Renal cortical epithelial cell (primary cell): Measurements from ENCODE around the gene AFAP1. TPM values are rescaled to one million over a fixed set of nuclear protein-coding genes. Genes with fewer than 3 reads are reported as not detected.

ENCODE experiments used
- DNase-seq: peaks from one replicate; pipeline ENCODE4 v3.0.0-alpha.2; 2011; ENCODE audit warnings: low read depth
- total RNA-seq: library from RNA; depleted of rRNA; stranded (reverse); fragments of >200 nt; gene quantifications from 2 replicates; pipeline ENCODE4 v1.2.3, GENCODE V29; 2014

AFAP1 gene
- total RNA-seq, 1 donor from 2014 or later = 27.2 TPM

DNA sequence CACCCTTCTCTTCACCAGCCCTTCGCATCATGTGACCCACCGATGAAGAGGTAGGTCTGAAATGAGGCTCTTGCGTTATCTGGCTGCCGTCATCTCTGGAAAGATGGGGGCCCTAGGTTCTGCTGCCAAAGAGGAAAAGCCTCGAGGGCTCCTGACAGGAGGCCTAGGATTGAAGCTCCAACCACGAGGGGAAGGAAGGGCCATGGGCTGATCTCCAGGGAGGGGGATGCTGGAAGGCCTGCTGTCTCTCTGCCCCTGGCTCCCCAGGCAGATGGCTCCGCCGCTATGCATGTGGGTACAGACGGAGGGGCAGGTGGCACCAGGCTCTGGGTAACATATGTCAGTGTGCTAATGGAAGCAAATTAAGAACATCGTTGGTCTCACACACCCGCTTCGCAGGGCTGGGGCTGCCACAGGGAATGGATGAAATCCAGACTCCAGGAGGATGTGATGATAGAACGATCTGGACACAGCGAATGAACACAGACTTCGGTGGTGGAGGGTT is 44.9 kb downstream of the AFAP1 start:
- no peak for DNase-seq

DNA sequence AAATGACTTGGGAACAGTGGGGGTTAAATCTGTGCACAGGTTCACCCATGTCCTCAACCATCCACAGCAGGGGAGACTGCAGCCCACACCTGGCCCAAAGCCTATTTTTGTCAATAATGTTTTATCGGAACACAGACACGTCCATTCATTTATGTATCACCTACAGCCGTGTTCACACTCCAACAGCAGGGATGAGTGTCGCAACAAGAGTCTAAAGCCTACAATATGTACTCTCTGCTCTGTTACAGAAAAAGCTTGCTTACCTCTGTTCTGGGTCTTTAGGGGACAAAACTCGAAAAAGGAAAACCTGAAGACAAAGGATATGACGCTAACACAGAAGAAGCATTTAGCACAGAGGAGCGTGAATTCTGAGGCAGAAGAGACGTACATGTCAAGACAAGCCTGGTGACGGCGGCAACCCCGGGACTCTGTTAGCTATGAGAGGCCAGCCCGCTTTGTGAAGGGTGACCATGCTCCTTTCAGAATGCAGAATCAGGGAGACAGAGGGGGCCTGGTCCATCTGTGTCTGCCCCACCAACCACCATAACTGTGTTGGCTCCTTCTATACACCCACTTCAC is 45.5 kb downstream of the AFAP1 start:
- no peak for DNase-seq

DNA sequence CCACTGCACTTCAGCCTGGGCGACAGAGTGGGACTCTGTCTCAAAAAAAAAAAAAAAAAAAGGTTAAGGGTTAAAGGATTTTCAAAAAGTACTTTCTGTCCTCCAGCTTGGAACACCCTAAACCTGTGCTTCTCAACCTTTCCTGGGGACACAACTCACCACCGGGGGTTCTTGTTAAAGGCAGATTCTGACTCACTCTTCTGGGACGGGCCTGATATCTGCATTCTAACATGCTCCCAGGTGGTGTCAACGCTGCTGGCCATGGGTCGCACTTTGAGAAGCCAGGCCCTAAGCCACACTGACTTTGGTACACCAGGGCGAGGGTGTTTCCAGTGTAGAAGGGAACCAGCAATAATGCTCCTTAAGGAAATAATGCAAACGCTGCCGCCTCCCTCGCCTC is 46.1 kb downstream of the AFAP1 start:
- no peak for DNase-seq

DNA sequence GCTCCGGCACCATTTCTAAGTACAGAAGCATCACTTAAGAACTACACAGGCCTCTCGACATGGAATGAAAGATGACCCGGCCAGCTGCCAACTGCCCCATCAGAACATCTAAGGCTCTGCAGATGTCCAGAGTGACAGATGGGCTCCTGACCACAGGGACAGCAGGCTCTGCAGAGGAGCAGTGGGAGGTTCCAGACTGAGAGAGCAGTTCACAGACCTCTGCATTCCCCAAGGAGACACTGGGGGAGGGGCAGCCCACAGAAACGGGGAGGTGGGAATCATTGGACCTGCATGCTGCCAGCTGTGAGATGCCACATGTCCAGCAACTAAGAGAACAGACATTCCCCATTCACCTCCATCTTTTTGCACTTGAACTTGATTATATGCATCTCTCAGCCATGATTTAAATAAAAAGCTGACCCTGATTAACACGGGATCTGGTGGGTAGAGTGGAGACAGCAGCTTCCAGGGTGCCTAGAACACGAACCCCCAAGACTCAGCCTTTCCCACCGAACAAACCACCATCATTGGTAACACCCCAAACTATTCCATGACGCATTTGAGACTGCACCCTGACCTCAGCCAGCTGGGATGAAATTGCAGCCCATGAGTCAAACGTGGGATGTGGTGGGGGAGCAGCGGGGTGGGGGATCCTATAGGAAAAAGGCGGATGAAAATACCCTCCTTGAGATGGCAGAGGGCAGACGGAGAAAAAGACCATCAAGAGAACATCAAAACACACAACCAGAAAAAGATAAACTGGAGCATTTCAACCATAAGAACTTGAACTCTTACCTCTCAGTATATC is 47.2 kb downstream of the AFAP1 start:
- no peak for DNase-seq

DNA sequence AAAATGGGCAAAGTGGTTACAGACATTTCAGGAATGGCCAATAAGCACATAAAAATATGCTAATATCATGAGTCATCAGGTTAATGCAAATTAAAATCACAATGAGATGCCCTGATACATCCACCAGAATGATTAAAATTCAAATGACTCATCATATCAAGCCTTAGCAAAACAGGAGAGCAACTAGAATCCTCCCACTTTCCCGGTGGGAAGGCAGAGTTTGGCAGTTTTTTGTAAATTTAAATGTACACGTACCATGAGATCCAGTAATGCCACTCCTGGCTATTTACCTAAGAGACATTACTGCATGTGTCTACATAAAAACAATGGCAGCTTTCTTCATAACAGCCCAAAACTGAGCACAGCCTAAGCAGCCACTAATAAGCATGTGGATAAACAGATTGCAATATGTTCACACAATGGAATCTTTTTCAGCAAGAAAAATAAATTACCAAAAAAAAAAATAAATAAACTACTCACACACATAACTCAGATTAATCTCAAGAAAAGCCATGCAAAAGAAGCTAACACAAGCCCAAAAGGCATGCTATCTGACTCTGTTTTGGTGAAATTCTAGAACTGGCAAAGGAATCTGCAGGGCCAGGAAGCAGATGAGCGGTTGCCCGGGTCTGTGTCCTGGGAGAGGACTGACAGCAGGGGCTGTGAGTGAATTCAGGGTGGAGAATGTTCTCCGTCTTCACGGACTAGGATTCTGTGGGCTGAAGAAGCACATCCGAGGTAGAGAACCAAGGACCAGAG is 48.8 kb downstream of the AFAP1 start:
- peak; percentile 96 for DNase-seq

DNA sequence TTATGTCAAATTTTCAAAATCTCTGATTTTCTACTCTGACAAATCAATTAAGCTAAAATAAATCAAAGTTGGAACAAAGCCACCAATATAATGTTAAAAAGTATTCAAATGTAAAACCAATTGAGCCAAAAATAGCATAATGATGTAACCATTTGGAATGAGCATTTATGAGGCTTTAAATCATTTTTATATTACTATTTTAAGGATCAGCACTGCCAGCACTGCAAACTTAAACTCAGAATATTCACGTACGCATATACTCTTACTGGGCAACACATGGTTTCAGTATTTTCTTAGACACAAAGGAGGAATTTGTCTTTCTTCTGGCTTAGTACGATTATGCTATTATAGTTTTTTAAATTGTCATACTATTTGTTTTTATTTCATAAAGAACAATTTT is 52.2 kb downstream of the AFAP1 start:
- no peak for DNase-seq

DNA sequence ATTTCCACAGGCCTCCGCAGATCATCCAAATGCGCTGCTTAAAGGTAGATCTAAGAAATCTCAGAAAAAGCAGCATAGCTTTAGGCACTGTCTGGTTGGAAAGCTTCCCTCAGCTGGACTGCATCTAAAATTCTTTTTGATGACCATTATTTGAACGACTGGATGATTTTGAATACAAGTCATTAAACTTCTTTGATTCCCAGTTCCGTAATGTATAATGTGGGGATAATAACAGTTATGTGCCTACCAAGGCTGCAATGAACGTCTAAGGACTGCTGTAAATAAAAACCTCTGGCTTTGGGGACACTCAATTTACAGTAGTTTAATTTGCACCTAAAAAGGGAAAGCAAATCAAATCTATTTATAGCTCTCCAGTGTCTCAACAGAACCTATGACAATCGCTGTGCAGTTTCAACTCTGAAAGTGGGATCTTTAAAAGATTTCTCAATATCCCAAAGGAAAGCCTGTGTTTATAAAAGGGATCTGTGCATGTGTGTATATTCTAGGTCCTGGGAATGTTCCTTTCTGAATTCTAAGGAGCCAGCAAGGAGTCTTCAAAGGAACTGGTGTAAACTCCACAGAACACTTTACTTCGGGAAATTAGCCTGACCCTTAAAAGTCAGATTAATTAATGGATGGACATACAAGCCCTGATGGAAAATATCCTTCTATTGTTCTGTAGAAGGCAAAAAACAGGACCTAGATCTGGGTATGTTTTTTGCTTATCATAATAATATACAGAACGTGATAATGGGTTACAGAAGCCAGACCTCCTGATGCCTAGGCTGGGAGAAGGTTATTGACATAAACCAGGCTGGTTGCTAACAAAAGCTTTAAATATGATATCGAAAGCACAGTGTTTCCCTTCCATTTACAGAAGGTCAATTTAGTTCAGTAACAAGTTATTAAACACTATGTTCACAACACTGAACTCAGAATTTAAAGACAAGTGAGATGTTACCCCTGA is 53.4 kb downstream of the AFAP1 start:
- DNase-seq = no peak

DNA sequence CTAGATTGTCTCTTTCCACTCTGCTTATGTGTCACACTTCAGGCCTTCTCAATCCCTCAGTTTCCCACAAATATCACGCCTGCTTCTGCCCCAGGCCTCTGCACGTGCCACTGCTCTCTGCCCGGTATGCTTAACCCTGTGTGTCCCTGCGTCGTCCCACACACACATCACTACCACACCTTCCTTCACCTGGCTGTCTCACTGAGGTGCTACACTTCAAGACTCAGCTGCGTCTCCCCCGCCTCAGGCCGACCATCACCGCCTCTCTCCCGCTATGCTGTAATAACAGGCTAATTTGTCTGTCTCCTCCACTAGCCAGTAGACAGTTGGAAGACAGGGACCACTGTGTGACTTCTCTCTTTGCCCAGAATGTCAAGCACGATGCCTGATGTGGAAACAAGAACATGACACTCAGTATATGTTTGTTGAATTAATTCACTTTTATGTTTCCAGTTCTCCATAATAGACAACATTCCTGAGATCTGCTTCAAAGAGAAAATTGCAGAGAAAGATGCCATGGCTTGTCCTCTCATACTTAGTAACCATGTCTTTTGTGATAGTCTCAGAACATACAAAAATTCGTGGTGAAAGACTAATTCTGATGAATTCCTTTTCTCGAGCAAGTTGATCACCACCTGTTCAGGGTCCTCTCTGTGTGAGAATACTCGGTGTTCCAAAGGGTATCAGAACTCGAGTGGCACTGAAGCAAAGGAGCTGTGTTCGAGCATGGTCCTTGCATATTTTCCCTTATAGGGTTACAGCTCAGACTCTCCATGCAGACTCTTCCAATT is 54.2 kb downstream of the AFAP1 start:
- no peak for DNase-seq

DNA sequence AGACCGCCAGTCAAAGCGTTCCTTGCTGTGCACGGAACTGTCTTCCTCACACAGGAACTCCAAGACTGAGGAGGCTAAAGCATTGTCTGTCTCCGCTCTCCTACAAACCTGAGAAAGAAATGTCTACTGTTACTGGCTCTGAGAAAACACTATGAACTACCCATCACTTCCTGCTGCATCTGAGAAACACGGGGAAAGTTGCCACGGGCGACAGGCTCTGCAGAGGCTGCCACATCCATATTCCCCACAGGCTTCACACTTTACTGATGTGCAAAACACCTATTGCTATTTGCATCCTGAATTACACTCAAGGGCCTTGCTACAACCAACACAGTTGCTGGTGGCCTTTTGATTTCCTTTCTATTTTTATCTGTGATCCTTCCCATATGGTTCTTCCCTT is 59.0 kb downstream of the AFAP1 start:
- DNase-seq = no peak

DNA sequence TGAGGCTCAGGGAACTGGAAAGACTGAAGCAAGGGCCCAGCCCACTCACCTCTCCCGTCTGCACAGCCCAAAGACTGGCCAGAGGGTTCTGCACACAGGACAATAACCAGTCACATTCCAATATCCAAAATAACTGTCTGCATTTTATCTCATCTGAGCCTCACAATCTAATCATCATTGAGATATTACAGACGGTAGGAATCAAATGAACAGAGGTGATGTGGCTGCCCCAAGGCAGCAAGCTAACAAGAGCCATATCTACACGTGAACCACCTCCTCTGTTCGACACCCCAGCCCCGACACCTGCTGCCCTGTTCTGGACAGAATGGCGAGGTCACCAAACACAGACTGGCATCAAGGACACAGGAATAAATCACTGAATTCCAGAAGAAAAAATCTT is 60.5 kb downstream of the AFAP1 start:
- no peak for DNase-seq

DNA sequence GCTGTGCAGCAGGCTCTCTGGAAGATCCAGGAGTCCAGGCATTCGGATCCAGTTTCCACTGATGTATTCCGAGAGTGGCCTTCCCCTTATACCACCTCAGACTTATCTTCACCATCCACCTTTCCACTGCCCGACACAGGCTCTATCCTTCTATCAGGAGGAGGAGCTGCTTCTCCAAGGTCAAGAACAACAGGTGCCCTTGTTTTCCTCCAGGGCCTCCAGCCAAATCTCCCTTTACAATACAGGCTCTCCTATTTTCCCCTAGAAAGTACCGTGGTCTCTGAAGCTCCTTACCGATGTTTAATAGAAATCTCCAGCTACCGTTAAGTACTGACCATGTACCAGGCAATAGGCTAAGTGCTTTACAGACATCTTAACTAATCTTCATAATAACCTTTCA is 61.3 kb downstream of the AFAP1 start:
- DNase-seq = no peak

DNA sequence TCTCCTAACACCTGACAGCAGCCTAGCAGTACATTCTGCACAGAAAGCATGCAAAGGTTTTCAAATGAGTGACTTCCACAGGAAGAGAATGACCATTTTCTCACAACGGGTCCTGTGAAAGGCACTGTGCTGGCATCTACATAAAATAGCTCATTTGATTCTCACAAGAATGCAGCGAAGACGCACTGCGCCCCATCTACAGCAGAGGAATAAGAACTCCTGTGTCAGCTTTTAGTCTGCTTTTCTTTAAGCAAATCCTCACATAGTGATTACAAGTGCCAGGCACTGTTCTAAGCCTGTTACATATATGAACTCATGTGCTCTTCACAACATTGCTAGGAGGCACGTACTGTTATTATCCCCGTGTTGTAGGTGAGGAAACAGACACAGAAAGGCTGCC is 62.5 kb downstream of the AFAP1 start:
- DNase-seq = no peak

DNA sequence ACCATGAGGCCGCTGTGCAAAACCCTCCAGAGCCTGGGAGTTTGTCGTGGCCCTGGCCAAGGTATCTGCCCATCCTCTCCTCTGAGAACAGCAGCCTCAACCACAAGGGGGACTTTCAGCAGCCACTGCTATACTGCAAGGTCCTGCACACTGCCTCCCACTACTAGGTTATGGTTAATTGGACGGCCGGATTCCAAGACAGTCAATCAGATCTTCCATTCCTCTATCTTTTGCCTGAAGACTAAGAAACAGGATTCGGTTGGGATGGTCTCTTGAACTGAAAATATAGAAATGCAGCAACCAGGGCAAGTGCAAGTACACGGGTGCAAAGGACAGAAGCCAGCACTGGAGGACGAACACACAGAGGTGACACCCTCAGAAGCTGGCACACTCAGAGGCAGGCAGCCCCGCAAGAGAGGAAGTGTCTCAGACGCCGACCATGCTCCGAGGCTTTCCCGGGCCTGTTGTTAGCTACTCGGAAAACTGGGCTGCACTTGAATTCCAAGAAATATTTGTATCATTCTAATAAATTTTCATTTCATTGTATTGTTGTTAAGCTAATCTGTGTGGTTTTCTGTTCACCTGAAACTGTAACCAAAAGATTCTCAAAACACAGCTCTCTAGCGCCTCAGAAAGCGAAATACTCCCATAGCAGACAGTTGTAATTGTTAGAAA is 63.3 kb downstream of the AFAP1 start:
- DNase-seq = no peak

DNA sequence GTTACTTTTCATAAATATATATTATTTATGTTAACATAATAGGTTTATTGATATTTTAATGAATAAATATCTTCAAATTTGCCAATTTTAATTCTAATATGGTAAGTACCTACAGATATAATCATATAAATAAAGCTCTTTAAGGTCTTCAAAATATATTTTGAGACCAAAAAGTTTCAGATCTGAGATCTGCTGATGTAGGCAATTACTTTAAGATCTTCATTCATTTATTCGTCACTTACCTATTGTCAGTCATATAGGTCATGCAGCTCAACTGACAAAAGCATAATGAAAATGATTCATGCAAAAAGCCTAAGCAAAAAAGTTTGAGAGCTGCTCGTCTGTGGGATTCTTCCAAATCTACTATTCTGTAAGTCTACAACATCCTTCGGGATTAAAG is 64.8 kb downstream of the AFAP1 start:
- no peak for DNase-seq

DNA sequence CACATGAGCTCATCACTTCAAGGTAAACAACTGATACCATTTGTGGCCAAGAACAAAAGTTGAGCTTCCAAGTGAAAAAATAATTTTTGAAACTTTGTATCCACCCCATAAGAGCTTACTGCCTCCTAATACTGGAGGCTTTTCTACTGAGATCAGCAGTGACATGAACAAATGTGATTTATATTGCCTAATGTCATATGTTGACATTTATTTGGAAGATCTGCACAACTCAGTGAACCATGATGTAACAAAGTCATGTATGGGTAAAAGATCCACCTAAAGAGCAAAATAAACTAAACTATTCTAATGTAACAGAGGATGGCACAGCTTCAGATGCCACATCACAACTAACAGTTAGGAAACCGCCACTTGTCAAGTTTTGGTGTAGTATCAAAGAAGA is 65.8 kb downstream of the AFAP1 start:
- DNase-seq = no peak

DNA sequence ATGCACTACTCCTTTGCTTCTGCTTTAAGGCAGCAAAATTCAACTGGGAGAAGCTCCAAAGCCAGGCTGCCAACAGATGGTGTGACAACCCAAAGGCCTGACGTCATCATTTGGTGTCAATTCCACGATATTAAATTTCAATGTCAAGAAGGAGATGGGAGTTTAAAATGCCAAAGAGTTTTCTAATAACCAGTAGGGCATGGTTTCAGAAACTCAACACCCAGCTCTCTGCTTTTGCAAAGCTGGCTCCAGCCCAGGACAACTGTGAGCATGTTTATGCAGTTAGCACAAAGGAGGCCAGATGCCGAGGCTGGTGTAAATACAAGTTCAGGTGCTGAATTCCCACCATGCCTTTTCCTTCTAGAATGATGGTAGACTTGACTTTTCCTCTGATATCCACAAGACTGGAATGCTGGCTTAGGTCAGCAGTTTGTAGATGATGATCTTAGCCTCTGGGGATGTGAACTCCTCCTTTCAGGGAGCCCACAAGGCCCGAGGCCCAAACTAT is 67.3 kb downstream of the AFAP1 start:
- no peak for DNase-seq

DNA sequence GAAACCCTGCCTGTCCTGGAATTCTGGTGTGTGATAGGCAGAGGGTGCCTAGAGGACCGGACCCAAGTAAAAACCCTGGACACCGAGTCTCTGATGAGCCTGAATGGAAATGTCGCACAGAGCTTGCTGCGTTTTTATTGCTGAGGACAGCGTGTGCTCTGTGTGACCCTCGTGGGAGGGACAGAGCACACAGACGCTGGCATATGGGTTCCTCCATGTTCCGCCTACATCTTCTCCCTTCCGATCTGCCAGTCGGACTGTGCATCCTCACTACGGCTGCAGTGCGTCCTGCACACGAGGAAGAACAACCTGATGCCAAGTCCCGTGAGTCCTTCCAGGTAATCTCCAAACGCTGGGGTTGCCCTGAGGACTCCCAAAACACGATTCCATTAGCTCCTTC is 68.3 kb downstream of the AFAP1 start:
- no peak for DNase-seq

DNA sequence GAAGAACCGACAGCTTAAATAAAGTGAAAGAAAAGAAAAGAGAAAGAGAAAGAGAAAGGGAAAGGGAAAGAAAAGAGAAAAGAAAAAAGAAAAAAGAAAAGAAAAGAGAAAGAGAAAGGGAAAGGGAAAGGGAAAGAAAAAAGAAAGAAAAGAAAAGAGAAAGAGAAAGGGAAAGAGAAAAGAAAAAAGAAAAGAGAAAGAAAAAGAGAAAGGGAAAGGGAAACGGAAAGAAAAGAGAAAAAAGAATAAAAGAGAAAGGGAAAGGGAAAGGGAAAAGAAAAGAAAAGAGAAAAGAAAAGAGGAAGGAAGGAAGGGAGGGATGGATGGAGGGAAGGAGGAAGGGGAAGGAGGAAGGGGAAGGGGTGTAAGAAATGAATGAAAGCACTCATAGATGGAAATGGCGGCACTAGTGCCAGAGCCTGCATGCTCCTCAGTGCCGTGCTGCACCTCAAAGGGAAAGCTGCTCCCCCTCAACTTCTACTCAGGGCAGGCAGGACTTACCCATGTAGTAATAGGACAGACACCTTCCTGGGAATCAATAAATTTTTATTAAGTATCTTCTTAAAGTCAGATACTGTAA is 70.7 kb downstream of the AFAP1 start:
- DNase-seq = no peak

DNA sequence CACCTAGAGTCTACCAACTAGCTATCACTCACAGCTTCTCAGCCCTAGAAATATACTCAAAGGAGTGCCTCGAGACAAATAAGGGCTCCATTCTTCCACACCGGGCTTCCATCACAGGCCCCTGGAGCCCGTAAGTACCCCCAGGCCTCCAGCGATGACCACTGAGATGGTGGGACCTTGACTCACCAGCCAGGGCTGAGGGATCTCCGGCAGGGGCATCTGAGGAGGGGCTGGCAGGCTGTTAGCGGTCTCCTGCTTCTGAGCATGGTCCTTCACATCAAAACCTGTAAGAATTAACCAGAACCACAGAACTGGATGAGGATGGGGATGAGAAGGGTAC is 71.3 kb downstream of the AFAP1 start:
- DNase-seq = no peak
